Measurements from ENCODE around the gene CALCR.

CALCR gene

DNA sequence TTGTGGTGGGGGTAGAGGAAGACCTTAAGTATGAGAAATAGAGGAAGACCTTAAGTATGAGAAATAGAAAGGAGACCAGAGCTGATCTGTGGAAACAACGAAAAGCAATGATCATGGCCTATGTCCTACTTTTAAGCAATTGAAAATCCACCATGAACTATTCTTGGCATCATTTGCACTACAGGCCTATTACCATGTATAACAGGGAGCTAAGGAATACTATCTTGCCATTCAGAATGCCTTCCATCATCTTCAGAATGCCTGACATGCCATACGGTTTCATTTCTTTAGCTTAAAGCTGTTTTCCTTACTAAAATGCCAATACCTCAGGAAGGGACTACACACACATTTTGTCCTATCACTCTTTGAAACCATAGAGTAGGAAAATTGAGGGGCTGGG, 127.0 kb downstream of the CALCR start:
- DNase-seq (ENCODE audit: low spot score): no peak

DNA sequence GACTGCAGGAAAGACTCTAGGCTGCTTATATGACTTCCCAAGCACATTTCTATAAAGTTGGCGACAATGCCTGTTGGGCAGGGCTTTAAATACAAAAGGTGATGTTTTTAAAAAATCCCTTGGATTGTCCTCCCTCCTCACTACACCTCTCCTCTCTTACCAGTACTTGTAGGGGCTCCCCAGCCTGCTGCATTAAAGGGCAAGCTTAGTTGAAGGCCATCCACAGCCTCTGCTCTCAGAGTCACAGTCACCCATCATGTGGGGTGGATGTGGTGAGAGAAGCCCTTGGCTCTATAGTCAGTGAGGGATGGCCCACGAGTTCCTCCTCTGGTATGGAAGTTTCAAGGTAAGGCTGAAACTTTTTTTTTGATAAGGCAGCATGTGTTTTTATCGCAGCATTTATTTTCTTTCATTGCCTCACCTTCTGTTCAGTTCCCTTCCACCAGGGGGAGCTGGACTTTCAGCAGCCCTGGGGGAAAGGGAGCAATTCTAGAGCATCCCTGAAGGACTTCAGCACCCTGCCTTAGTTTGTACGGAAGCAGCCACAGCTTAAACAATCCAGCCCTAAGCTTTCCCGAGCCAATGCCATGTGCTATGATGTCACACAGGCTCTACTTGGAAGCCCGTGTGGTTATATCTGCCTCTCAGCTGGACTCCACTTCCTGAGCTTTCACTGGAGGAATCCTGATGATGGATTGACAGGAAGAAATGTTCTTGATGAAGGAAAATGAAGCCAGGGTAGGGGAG, 131.9 kb downstream of the CALCR start:
- DNase-seq (ENCODE audit: low spot score): peak; percentile 36

DNA sequence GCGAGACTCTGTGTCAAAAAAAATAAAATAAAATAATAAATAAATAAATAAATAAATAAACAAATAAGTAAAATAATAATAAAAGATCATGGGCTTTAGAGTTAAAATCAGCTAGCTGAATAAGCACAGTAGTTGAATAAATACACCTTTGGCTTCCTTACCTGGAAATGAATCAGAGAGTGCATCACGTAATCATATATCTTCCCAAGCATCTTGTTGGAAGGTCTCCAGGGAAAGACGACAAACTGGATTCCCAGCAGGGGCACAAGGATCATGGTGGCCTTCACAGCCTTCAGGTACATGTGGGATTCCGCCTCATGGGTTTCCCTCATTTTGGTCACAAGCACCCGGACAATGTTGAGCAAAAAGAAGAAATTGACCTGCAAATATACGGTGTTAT, 138.7 kb downstream of the CALCR start:
- DNase-seq (ENCODE audit: low spot score): no peak

DNA sequence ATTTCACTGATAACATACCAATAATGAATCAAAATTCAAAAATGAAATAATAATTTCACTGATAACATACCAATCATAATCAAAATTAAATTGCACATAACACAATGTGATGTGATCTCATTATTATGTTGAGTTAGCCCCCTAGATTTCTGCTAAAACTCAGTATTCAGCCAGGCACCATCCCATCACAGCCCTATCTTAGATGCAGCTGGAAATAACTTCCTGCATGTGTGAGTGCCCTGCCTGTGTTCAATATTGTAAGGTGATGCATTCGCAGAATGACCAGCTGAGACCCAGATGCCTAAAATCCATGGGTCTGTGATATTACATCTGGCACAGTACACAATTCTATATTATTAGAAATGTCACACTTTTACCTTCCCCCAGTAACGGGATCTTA, 142.4 kb downstream of the CALCR start:
- no peak for DNase-seq (ENCODE audit: low spot score)

DNA sequence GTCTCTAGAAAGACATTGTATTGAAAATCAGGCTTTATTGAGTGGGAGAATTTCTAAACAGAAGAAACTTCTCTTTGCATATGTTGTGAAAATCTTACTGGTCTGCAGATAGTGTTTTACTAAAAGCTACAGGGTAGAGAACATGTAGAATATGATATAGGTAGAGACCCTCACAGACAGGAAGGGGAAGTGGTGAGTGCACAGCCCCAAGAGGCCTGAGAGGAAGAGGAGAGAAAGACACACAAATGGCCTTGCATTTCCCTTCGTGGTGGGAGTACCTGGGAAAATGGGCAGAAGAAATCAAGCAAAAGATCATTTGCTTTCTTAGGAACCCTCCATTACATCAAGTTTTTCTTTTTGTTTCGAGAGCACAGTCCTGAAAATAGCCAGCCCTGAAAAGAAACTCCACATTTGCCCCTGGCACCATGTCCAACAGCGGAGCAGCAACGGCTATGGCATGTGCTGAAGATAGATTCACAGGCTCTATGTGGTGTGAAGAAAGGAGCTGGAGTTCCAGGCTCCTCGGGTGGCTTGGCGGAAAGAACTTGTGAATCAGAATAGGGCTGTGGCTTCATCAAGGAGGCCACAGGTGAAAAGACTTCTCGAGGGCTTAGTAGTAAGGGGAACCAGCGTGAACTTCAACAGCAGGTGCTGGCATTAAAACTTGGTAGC, 143.5 kb downstream of the CALCR start:
- no peak for DNase-seq (ENCODE audit: low spot score)

DNA sequence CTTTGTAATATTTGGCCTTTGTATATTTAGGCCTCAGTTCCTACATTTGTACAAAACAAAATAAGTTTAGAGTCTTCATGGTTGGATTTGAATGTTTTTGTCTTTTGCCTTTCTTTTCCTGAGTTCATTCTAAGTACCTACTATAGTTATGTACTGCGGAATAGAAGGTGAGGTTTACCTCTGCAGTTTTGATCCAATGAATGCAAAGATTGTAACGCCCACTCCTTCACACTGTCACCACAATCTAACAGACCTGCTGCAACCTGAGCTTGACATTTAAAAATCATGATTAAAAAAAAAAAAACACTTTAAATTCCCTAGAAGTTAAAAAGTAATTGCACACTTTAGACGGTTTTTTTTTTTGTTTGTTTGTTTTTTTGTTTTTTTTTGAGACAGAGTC, 145.0 kb downstream of the CALCR start:
- no peak for DNase-seq (ENCODE audit: low spot score)

DNA sequence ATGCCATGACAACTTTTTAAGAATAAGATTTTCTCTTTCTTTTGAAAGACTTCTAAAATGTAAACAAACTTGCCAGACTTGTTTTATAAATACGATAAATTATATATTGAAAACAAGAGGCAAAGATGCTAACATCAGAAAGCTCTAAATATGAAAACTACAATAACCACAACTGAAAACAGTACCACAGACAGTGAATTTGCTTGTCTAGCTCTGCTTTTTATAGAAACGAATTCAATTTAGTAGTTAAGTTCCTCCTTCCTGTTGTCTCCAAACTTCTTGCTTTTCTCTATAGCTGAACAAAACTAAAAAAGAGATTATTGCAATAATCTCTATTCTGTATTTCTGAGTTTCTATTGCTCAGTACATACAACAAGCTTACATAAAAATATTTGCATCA, 147.4 kb downstream of the CALCR start:
- DNase-seq (ENCODE audit: low spot score): no peak

DNA sequence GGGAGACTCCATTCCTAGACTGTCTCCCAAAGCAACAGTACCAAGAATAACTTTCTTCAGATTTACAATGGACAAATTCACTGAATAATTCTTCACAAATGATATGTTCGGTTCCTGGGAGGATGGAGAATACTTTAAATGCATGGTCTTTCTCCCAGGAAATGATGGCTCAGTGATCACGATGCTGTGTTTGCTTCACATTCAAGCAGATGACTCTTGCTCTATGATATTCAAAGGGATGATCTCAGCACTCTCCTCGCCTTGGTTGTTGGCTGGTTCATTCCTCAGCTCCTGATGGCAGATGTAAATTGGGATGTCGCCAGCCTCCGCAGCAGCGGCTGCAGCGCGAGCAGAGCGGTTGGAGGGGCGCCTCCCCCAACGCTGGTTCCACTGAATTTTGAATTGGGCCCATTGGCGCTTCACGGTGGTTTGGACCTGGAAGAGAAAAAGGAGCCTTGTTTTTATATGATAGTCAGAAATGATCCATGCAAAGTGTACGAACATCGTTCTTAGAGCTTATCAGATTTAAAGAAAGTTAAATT, 148.3 kb downstream of the CALCR start:
- no peak for DNase-seq (ENCODE audit: low spot score)

DNA sequence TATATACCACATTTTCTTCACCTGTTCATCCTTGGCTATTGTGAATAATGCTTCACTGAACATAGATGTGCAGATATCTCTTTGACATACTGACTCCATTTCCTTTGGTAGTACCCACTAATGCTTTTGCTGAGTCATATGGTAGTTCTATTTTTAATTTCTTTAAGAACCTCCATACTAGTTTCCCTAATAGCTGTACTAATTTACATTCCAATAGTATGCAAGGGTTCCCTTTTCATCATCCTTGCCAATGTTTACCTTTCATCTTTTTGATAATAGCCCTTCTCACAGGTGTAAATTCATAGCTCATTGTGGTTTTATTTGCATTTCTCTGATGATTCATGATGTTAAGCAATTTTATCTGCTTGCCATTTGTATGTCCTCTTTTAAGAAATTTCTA, 159.9 kb downstream of the CALCR start:
- no peak for DNase-seq (ENCODE audit: low spot score)

DNA sequence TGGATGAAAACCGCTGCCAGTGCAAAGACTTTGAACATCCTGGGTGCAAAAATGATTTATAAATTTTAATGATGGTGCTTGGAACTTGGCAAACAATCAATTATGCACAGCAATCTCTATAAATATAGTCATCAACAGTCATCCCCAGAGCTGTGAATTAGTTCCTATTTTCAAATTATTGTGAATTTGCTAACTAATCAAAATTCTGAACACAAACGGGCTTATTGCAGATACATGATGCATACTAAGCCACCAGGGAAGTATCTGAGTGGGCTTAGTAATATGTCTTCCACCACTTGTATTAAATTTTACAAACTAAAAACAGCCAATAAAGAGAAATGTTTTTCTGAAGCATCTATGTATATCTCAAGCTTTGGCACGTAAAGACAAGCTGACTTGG, 165.2 kb downstream of the CALCR start:
- DNase-seq (ENCODE audit: low spot score): no peak

DNA sequence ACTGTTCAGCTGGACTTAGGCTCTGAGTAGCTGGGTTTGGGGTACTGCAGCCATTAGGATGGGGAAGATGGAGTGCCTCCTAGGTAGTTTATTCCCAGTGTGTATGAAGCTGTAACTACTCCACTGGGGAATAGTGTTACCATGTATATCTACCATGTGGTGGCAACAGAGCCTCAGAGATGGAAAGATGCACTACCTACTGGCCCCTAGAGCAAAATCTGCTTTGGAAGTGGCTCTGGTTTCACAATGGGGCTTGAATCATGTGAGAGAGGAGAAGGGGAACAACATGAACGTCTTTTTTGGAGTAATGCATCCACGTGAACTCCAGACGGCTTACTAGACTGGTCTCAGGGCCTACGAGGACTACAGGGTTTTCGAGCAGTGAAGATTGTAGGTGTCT, 167.3 kb downstream of the CALCR start:
- DNase-seq (ENCODE audit: low spot score): no peak

DNA sequence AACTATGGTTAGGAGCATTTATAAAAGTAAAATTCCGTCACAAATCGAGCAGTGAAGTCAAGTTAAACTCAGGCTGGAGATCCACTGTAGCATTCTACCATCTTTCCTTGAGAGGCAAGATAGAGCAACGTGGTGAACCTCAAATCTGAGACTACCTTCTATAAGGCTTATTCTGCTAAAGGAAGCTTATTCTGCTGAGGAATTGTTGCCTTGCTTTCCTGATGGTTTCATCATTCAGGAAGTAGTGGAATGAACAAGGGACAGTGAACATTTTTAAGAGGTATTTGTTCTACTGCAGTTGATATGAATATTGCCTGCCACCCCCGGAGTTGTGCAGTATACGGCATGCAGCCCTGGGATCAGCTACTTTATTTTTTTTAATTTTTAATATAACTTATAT, 171.6 kb downstream of the CALCR start:
- DNase-seq (ENCODE audit: low spot score): no peak

DNA sequence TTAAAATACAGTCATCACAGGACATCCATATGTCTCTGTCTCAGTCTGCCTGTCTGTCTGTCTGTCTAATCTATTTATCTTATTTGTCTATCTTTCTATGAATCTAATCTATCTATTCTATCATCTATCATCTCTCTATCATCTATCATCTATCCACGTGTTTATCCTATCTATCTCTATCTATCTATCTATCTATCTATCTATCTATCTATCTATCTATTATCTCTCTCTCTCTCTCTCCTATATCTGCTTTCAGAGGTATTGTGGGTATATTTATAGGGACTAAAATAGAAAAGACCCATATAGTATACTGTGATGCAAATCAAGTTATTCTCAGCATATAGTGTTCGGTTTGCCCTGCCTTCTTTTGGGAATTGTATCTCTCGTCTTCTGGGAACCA, 174.9 kb downstream of the CALCR start:
- DNase-seq (ENCODE audit: low spot score): no peak

DNA sequence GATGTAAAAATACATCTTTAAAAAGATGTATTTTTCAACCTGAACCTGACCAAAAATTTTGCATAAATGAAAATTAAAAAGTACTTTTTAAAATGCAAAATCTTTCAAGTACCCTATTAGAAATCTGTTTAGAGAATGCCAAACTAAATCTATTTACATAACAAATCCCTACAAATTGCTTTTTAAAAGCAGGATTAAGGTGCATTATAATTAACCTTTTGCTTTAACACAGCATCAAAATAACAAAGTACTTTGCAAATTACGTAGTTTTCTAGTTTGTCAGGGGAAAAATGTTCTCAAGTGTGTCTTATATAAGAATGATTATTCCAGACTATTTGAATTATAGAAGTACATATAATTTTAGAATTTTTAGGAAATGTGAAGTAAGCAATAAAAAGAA, 181.5 kb downstream of the CALCR start:
- no peak for DNase-seq (ENCODE audit: low spot score)

DNA sequence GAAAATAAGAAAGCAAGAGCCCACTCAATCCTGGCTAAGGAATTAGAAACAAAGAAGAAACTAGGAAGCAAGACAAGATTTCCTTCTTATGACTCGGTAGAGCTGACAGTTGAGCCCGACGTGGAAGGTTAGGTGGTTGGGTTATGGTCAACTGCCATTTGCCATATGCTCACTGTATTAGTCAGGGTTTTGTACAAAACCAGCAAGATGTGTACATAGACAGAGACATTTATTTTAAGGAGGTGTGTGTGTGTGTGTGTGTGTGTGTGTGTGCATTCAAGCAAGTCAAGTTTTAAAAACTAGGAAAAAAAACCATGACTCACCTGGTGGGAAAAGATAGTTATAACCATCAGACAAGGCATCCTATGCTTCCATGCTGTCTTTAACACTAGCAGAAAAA, 183.9 kb downstream of the CALCR start:
- no peak for DNase-seq (ENCODE audit: low spot score)

DNA sequence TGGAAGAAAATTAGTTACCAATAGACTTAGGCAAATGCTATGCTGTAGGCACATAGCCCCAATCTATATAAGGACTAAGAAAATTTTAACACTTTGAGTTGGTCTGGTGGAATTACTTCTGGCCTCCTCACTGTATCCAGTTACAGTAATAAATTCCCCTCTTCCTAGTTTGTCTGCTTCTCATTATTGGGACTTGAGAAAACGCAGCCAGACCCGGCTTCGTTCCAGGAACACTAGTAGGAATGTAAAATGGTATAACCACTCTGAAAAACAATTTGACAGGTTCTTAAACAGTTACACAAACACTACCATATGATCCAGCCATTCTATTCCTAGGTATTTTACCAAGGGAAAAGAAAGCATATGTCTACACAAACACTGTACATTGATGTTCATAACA, 192.2 kb downstream of the CALCR start:
- DNase-seq (ENCODE audit: low spot score): no peak

DNA sequence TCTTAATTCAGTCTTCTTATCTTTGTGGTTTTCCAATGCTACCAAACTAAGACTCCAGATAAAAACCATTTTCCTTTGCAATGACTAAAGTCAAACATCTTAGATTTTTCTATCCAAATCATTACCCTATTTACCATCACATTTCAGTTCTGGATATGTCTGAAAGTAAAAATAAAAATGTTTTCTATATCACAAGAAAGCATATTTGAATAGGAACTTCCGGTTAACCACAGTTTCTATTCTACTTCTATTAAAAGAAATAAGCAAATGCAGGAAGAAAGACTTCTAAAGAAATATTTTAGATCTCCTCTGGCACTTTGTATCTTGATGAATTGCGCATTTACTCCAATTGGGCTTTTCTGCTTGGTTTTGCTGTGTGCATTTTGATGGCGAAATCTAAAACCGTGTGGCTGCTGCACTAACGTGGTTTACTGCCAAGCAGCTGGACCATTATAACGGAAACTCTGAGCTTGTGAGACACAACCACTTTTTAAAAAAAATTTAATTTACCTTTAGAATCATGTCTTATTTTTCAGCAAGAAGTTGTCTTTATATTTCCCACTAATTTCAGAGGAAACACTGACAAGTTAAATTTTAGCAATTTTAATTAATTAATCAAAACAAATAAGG, 196.3 kb downstream of the CALCR start:
- no peak for DNase-seq (ENCODE audit: low spot score)

DNA sequence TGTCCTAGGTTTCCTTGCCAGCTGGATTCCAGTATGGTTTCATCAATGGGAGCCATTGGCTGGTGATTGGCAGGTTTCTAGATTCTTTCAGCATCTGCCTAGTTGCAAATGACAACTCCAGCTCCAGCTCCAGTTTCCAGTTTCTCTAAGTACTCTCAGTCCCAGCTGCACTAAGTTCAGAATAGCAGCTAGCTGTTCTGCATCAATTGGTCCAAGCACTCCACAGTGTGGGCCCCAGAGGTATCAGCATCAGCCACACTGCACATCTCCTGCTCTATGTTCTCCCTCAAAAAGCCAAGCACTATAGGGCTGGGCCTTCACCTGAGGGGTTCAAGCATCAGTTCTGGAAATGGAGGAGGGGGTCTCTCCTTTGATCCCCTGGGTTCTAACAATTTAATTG, 198.9 kb downstream of the CALCR start:
- DNase-seq (ENCODE audit: low spot score): no peak
